Stimulated activated CD8-positive, alpha-beta memory T cell treated with anti-CD3 and anti-CD28 coated beads, Interleukin-4, amount 100 ng/mL, for 24 hours (primary cell): ENCODE results near the gene BNC2.
"Not testable (repeated sequence)": the region's sequence is repeated elsewhere in the genome, so short reads cannot be mapped to it uniquely, and the experiment has no call there.

ENCODE experiments used
- DNase-seq: peaks from one replicate; pipeline ENCODE4 v3.0.0-alpha.2; 2020; ENCODE audit warnings: low read depth

BNC2 gene

GRCh38 chr9:16870596-16871335, at the start of gene BNC2:
Gene BNC2, minus strand, starts transcription at chr9:16870670. Its CDS starts 22 bp downstream, at chr9:16870648.
- DNase-seq: no peak

- no peak for DNase-seq
These were observed 48.5 kb upstream of the BNC2 start for GRCh38 chr9:16918920-16919319.

DNA sequence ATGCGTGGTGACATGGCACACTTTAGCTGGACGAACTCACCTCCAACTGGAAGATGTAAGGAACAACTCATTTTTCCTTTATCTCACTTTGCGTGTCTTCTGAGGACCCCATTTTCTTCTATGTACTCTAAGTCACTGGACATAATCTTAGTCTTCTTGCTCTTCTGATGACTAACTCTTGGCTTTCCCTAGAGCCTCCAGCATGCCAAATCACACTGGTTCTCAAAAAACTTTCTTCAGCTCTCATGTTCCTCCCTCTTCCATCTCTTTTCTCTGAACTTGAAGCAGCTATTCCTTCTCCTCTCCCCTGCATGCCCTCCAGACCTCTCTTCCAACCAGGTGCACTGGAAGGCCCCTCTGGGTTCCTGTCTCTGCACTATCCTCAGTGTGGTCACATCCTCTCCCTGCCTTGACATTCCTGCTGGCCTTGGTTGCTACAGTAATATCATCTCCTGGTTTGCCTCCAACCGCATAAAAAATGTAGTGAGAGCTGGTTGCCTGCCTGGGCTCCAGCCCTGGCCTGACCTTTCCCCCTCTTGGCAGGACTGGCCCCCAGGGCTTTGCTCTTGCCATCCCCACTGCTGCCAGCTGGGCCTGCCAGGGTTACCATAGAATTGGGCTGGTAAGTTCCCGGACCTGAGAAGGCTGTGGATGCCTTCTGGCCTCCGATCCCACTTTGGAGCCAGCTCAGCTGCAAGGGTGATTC, 44.8 kb upstream of the BNC2 start:
- DNase-seq: no peak

DNA sequence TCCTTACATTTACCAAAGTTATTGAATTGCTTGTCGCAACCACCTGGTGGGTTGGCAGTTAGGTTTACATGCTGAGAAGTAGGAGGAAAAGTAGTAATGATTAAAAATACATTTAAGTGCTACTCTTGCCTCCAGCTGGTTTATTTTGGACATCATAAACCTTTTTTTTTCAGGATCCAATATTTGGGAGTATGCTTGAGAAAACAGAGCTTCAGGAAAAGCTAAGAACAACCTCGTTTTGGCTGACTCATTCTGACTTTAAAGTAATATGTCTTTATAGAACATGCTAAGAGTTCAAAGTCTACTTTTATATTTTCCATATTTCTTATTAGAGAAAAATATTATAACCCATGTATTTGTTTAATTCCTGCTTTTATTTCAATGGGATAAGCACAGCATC, 41.7 kb upstream of the BNC2 start:
- no peak for DNase-seq

DNA sequence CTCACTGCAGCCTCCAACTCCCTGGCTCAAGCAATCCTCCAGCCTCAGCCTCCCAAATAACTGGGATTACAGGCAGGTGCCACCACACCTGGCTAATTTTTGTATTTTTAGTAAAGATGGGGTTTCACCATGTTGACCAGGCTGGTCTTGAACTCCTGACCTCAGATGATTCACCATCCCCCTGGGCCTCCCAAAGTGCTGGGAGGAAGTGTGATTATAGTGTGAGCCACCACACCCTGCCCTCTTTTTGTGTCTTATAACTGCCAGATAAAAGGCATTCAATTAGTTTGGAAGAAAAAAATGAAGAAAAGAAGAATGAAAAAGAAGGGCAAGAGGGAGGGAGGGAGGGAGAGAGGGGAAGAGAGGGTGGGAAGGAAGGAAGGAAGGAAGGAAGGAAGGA, 37.7 kb upstream of the BNC2 start:
- DNase-seq: not testable (repeated sequence)

DNA sequence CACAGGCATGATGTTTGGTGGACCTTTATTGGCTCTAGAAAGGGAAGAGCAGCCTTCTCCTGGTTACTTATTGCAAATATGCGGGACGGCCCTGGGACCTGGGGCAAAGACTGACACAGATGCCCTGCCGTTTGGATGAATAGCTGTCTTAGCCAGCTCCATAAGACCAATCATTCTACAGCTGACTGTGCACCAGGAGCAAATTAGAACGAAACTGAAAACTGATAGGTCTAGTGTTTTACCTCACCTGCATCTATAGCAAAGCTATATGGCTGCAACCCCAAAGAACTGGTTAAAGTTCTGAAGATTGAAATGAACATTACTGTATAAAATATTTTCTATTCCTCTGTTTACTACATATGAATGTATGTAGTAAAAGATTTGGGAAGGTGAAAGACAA, 34.2 kb upstream of the BNC2 start:
- no peak for DNase-seq

DNA sequence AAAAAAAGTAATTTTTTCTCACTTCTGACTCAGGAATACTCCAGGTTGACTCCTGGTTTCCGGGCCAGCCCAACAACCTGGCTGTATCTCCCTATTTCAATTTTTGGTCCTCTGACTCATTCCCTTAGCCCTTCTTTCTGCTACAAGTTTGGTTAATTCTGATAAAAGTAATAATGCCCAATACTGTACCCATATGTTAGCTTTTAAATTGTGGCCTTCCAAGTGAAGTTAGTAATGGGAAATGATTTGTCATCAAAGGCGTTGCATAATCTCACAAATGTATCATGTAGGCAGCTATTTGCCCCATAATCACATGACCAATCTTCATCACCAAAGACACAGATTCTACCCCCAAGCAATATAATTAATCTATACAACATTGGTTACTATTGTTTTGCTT, 31.1 kb upstream of the BNC2 start:
- no peak for DNase-seq

DNA sequence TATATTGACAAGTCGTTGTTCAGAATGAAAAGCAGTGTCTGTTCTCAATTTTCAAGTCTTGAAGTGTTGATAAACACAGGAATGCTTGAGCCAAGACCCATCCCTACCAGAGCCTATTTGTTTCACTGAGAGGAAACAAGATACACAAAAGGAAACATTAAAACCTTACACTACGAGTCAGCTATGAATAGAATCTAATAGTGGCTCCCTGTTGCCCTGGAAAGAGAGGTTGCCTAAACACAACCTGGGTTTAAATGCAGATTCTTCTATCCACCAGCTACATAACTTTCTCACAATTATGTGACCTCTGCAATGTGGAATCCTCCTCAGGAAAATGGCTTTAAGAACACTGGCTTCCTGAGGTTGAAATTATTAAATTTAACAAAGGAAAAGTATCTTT, 29.1 kb upstream of the BNC2 start:
- DNase-seq: no peak

GRCh38 chr9:16898464-16898863, 28.0 kb upstream of the BNC2 start:
- DNase-seq: no peak

- DNase-seq: no peak
These were observed 18.1 kb upstream of the BNC2 start for GRCh38 chr9:16888594-16888993.

- DNase-seq: no peak
These were observed 15.5 kb upstream of the BNC2 start for GRCh38 chr9:16885931-16886330.

GRCh38 chr9:16884952-16885513, 14.6 kb upstream of the BNC2 start:
- DNase-seq: no peak

DNA sequence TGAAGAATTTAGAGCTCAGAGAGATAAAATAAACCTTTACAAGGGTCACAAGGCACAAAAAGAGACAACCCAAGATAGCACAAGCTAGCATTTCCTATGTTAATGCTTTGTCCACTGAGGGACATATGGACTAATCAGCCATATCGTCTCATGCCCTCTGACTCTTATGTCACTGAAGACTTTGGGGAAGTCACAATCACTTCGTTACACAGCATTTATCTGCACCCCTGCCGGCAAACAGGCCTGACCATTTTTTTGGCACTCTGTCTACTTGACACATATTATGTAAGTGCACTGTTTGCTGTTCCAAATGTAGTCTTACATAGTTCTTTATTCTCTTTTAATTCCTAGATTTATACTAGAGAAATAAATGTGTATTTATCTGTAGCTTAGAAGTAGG, 13.9 kb upstream of the BNC2 start:
- DNase-seq: no peak

DNA sequence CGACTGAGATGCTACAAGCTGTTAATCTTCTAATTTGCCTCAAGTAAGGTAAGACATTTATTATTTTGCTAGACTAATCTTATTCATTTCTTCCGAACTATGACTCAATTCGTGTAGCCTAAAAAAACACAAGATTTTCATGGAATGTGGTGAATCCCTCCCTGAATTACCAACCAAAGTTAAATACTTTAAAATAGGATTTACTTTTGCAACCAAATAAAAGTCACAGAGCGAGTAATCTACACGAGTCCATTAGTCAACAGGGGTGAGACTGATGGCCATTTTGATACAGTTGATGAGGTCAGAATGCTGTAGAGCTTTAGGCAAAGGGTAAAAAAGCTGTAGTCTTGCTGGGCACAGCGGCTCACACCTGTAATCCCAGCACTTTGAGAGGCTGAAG, 13.1 kb upstream of the BNC2 start:
- DNase-seq: no peak

- DNase-seq: not testable (repeated sequence)
These were observed 12.0 kb upstream of the BNC2 start for GRCh38 chr9:16882440-16882839.

DNA sequence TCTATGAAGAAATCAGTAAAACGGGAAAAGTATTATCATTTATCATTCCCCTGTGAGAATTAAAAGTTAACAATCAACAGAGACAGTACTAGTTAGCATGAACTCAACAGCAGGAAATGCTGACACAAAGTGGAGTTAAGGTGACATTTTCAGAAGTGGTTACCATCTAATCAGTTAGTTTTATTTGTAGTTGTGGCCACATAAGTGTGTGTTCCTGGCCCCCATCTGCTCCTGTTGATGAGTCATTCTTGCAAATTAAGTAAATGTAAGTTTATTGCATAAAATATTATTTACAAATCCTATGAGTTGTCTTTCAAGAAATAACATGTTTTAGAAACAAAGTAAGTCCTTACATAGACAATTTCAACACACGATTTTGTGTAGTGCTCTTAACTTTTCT, 8.9 kb upstream of the BNC2 start:
- no peak for DNase-seq

GRCh38 chr9:16877256-16877655, 6.8 kb upstream of the BNC2 start:
- no peak for DNase-seq

DNA sequence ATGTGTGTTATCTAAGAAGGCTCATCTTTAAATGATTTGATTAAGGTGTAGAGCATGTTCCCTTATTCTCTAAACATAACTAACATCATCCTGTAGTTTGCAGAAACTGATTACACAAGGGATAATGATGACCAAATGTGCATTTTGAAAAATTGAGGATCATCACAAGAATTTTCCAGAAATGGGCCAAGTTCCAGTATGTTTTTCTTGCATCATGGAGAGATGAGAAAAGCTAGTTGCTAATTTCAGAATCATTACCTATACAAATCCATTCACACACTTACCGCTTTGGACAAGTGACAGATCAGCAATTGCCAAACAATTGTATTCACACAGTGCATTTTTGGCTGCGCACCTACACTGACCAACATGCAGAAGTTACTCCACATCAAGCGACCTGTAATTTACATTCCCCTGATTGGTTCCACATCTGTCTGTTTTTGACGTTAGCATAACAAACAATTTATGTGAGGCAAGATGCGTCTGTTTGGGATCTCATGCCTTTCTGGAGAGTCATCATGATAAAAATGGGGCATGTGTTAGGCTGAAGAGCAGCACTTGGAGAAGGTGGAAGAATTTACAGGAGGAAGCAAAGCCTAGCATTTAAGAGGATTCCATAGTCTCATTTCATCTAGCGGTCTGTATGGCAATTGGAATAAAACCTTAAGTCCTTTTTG, 2.8 kb upstream of the BNC2 start:
- no peak for DNase-seq

GRCh38 chr9:16871336-16872151, 1.1 kb upstream of the BNC2 start:
- DNase-seq: no peak

GRCh38 chr9:16869882-16870595, 431 bp downstream of the BNC2 start:
- no peak for DNase-seq

DNA sequence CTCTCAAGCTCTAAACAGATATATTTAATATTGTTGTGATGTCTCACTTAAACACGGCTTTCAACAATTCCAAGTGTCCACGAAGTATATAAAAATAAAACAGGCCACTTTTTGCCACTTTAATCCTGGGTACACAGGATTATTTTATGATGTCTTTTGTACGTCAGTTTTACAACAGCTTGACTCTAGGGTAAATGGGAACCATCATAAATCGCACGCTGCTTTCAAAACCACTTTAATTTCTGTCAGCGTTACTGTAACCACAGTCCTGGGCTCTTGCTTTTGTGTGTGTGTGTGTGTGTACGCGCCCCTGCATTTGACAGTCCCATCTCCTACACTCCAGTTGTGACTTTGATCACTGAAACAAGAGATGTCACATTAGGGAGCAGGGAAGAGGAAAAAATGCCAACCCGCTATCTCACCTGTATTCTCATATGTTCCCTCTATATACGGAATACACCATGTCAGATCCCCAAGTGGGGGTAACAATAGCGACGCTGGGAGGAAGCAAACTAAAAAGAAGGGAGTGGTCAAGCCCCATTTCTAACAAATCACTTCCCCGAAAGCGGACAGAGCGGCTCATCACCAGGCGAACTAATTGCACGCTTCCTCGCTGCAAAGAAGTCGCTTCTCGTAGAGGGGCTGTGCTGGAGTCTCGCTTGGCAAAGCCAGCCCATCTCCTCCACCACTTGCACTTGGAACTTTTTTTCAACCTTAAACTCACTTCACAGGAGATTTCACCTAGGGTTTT, 1.2 kb downstream of the BNC2 start:
- DNase-seq: no peak
